ENCODE results near the gene CTBP2.

CTBP2 gene

DNA sequence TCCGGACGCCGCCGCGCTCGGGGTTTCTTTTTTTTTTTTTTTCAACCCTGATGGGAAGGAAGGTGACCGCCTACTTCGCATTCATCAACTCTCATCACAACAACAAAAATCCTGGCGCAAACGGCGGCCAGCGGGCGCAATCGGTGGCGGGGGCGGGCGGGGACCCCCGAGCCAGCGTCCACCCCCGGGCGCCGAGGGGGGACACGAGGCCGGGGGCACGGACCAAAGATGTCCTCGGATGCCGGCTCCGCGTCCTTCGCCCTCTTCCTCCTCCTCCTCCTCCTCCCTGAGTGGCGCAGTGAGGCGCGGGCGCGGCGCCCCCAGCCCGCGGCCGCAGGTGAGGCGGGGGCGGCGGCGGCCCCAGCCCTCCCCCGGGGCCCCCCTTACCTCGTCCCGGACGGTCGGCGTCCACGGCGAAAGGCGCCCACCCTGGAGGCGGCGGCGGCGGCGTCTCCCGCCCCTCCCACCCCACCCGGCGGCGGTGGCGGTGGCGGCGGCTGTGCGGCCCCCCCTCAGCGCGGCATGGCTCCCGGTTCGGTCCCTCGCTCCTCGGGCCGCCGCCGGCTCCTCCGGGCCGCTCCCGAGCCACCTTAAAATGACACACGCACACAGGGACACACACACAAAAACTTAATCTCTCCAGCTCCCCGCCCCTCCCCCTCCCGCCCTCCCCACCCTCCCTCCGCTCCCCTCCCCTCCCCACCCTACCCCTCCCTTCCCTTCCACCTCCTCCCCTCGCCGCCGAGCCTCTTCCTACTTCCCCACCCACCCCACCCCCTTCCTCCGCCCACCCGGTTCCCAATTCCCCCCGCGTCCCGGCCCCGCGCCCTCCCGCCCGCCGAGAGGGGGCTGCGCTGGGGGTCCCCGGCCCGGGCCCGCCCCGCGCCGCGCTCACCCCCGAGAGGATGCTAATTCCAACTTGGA, at the start of gene CTBP2:
CTBP2 (minus strand) TSS at position 632 of the 924 bp plus-strand sequence.
- peak in 1 of 2 experiments; percentile 26 for DNase-seq

DNA sequence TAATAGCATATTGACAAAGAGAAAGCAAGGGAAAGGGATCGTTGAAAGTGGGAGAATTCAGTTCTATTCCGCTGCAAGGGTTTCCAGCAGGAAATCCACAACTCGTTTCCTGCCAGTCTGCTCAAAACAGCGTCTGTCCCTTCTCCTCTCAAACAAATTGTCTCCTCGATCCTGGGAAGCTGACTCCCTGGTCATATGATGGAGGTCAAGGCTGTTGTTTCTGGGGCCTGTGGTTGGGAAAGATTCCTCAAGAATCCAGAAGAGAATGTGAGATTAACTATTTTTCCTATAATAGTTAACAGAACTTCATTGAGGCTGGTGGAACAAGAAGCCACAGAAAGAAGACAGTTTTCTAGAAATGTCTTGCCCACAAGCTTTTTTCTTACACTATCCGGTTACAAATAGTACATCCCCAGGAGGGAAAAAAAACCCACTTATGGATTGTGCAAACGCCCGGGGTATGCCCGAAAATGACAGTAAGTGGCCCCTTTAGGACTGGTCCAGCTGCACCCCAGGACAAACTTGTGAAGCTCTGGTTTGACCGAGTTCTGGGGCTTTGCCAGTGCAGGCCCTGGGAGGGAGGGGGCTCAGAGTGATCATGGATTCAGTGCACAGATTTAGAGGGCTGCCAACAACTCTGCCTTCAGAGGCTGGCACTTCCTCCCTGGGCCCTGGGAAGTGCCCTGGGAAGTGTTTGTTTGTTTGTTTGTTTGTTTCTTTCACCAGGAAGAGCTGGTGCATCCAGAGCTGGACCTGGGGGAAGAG, 49.4 kb upstream of the CTBP2 start:
- DNase-seq, result no peak

DNA sequence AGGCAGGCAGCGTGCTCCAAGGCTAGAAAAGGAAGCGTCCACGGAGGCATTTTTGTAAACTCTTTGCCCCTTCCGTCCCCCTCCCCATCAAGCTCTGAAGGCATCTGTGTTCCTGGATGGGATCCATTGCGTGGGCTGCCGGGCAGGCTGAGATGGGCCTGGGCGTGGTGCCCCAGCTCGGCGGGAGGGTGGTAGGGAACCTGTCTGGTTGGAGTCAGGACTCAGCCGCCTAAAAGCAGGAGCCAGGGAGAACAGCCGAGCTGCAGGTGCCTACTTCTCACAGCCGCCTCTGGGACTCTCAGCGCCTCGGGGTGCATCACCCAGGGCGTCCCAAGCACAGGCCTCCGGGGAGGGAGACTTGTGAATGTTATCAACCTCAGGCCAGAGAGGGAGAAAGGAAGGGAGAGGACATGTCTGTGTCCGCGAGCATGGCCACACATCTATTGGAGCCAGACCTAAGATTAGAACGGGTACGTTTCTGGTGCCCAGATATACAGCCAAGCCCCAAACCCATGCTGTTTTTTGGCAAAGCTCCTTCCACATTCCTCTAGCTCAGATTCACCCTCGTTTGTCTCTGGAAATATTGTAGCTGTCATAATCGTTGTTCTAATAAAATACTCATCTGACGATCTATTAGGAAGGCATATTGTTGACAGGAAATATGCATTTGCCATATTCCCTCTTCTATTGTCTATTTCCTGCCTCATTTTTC, 48.6 kb upstream of the CTBP2 start:
- no peak for DNase-seq

- no peak for DNase-seq
These were observed 46.3 kb upstream of the CTBP2 start for GRCh38 chr10:125206623-125207022.

DNA sequence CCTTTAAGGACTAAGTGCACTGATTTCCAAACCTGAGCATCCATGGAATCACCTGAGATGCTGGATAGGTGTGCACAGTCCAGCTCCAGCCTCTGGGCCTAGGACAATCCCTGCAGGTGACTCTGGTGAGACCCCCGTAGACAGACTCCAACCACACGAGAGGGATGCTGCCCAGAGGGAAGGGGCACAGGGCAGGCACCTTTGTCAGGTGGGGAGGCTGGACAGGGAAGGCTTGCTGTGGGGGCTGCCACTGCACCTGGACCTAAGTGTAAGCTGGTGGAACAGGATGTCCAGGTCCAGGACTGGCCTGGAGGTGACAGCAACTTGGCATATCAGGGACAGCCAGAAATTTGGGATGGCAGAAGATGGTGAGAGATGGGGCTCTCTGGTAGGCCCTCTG, 45.1 kb upstream of the CTBP2 start:
- no peak for DNase-seq

DNA sequence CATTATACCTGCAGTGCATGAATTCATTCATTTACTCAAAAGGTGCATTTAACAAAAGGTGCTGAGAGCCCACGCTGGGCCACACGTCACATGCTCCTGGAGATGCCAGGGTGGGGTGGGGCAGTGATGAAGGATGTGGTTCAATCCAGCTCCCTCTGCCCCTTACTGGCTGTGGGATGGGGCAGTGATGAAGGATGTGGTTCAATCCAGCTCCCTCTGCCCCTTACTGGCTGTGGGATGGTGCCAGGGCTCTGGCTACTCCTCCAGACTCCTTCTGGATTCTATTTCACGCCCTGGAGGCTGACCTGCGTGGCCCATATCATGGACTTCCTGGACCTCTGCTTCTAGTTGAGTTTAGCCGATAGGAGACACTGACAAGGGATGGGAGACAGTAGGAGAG, 44.0 kb upstream of the CTBP2 start:
- no peak for DNase-seq

- no peak for DNase-seq
These were observed 42.9 kb upstream of the CTBP2 start for GRCh38 chr10:125203186-125203800.

GRCh38 chr10:125201791-125202622, 41.6 kb upstream of the CTBP2 start:
- DNase-seq, result no peak

DNA sequence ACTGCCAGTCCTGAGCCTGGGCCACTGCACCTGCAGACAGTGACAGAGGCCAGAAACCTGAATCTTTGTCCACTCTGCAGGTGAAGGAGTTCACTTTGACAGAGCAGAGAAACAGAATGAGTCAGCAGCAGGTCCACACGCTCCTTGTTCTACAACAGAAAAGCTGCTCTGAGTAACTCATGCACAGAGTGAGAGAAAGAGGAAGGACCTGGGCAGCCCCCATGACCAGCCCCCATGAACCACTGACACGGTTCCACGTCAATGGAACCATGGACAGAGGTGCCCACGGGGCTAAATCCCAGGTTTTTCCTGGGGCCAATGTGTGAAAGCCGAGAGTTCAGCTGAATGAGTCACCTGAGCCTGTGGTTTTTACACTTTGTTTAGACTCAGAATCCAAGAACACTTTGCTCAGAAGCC, 40.8 kb upstream of the CTBP2 start:
- DNase-seq, result no peak

DNA sequence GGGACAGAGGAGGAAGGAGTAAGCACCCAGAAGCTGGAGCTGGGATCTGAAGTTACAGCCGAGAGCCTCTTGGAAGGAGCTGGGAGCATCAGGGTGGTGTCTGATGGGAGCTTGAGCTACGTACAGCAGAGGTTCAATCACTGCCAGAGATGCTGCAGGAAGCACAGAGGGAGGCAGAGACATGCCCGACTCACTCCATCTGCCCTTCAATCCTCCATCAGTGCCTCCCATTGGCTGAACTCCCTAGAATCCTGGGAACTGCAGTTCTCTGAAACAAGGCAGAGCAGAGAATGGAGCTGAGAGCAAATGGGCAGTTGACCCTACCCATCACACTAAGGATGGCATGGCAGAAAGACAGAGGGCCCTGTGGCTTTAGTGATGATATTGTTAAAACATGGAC, 40.0 kb upstream of the CTBP2 start:
- DNase-seq, result no peak

- DNase-seq, result no peak
These were observed 38.9 kb upstream of the CTBP2 start for GRCh38 chr10:125199270-125199669.

GRCh38 chr10:125194814-125195213, 34.5 kb upstream of the CTBP2 start:
- no peak for DNase-seq

GRCh38 chr10:125193306-125193877, 33.0 kb upstream of the CTBP2 start:
- DNase-seq, result no peak

GRCh38 chr10:125192620-125193019, 32.3 kb upstream of the CTBP2 start:
- no peak for DNase-seq

- DNase-seq, result no peak
These were observed 31.6 kb upstream of the CTBP2 start for GRCh38 chr10:125192005-125192404.

GRCh38 chr10:125190946-125191345, 30.6 kb upstream of the CTBP2 start:
- no peak for DNase-seq

DNA sequence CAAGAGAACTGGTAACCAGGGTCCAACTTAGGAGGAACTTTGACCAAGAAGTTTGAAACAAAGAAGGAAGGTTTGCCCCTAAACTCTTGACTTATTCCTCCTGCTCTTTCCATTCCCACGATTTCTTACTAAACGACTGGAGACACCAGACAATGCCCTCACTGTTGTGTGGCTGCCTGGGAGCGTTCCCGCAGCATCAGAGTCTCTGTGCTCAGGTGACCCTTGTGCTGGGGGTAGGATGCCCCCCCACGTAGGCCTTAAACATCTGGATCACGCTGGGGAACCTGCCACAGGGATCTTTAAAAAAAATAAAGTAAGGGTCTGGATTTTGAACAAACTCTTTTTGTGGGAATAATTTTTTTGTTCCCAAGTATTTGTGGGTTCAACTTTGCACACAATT, 30.1 kb upstream of the CTBP2 start:
- no peak for DNase-seq

DNA sequence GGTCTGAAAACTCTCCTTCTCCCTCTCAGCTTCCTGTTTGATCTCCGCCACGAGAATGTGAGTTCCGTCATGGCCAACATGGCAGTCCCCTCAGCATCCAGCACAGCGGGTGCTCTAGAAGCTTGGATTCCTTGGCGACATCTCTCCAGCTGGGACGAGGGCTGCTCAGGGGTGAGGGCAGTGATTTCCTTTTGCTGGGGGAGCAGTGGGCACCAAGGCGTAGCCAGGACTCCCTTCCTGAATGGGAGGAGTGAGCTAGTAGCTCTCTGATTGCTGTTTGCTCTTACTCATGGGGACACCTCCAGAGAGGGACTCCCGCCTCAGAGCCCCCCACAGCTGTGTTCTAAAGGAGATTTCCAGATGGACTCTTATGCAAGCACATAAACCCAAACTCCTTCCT, 28.8 kb upstream of the CTBP2 start:
- no peak for DNase-seq

GRCh38 chr10:125187238-125188194, 27.2 kb upstream of the CTBP2 start:
- DNase-seq, result no peak

DNA sequence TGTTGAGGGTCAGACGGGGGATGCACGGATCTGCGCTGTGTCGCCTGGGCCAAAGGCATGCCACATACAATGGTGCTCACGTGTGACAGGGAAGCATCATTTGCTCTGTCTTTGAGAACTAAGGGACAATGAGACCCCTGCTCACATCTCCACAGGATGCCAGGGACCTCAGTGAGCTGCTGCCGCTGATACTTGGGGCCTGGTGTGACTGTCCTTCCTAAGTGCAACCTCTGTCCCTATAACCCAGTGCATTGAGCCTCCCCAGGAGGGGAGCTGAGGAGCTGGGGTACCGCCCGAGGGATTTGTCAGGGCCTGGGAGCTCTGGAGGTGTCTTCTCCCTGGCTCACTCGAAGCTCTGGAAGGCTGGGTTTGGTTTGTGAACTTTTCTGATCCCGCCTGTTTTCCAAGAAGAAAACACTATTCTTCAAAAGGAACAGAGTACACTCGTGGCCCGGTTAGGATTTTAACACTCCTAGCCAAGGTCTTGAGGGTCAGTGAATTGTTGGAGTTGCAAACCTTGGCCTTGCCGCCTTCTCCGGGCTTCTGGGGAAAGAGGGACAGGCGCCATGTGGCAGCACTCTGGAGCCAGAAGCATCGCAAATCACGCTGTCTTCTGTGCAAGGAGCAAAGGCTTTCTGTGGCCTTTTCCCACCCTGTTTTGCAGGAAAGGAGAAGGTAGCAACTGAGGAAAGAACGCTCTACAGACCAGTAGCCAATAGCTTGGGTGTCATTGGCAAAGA, 26.2 kb upstream of the CTBP2 start:
- DNase-seq, result no peak
